ENCODE measurements around the gene EYA2. TPM values are rescaled to one million over a fixed set of nuclear protein-coding genes. Genes with fewer than 3 reads are reported as not detected.

EYA2 gene
- total RNA-seq, 4 donors from 2014 or later, result 9.7 to 22.1 (median 14.3) TPM

GRCh38 chr20:47016068-47016664 lies 121.5 kb downstream of the EYA2 start:
- H3K27me3 ChIP-seq, result no peaks in the 10 kb centered on the region
- H3K4me1 ChIP-seq, result peaks cover 0 to 16% (median 0%) of the 10 kb centered on the region in 3 donors
- peaks cover 0 to 55% (median 0%) of the 10 kb centered on the region in 3 donors for H3K36me3 ChIP-seq
- H3K9me3 ChIP-seq, result no peaks in the 10 kb centered on the region
- intact Hi-C loops (cut with DNase I), result no loop called here
- WGBS, 2 donors, result 84% methylated on average over 8 of the region's 8 CpGs
- TF ChIP-seq POLR2A (IDR thresholded peaks at IDR 0.05), result no peak
- no peak for TF ChIP-seq CTCF (IDR thresholded peaks at IDR 0.05)
- H3K4me3 ChIP-seq, result no peak overlapping the region
- DNase-seq, result no peak
- no peak overlapping the region for H3K27ac ChIP-seq

DNA sequence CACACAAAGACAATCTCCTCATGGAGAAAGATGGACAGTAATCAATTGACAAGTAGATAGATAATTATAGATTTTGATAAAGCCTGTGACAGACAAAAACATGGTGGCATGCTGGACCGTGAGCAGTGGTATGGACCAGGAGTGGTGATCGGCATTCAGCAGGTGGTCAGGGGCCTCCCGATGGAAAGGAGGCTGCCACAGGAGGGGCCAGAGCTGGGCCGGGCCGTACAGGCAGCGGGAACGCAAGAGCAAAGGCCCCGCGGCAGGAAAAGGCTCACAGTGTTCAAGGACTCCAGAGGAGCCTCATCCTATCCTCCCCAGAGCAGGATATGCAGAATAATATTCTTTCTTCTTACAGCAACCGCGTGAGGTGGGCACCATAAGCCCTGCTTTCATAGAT lies 123.7 kb downstream of the EYA2 start:
- Histone ChIP-seq H3K36me3 (peaks cover 0 to 56% (median 0%) of the 10 kb centered on the region in 3 donors), H3K4me3 (no peak overlapping the region), H3K27ac (no peak overlapping the region), H3K4me1 (peaks cover 0 to 9% (median 0%) of the 10 kb centered on the region in 3 donors), H3K27me3 (no peaks in the 10 kb centered on the region), H3K9me3 (no peaks in the 10 kb centered on the region)
- intact Hi-C loops (cut with DNase I), result no loop called here
- TF ChIP-seq CTCF (IDR thresholded peaks at IDR 0.05) (no peak), POLR2A (IDR thresholded peaks at IDR 0.05) (no peak)
- 71 to 79% methylated on average over 9 to 11 of the region's 11 CpGs for WGBS, 2 donors
- DNase-seq, result no peak

- H3K4me1 ChIP-seq, result peaks cover 0 to 12% (median 0%) of the 10 kb centered on the region in 3 donors
- no peak for TF ChIP-seq CTCF (IDR thresholded peaks at IDR 0.05)
- no peak for TF ChIP-seq POLR2A (IDR thresholded peaks at IDR 0.05)
- H3K4me3 ChIP-seq, result no peak overlapping the region
- H3K27ac ChIP-seq, result peak overlapping the region in 3 of 4 donors; percentile 10 to 44 (median 38)
- no peaks in the 10 kb centered on the region for H3K27me3 ChIP-seq
- intact Hi-C loops (cut with DNase I), result no loop called here
- no peak for DNase-seq
- 57 to 59% methylated on average over 7 of the region's 7 CpGs for WGBS, 2 donors
- peaks cover 0 to 56% (median 0%) of the 10 kb centered on the region in 3 donors for H3K36me3 ChIP-seq
- no peaks in the 10 kb centered on the region for H3K9me3 ChIP-seq
Observed at GRCh38 chr20:47019121-47019824, 124.6 kb downstream of the EYA2 start.

DNA sequence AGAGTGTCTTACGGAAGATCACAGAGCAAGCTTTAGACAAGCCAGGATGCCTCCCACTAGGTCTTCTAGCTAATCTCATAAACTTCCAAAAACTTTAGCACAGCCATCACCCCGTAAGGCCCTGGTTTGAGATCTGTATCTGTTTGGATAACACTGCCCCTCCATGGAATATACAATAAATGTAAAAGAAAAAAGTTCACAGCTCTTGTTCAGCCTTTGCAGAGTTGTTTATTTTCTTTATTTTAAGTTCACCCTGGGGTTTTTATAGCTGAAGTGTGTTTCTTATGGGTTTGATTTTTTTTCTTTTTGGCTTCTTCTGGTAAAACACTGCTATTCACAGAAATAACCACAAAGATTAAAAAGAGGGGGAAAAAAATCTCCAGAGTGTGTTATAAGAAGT lies 125.6 kb downstream of the EYA2 start:
- no peak for TF ChIP-seq POLR2A (IDR thresholded peaks at IDR 0.05)
- no peak for TF ChIP-seq CTCF (IDR thresholded peaks at IDR 0.05)
- Histone ChIP-seq H3K9me3 (no peaks in the 10 kb centered on the region), H3K27me3 (no peaks in the 10 kb centered on the region), H3K4me3 (no peak overlapping the region), H3K36me3 (peaks cover 0 to 52% (median 0%) of the 10 kb centered on the region in 3 donors), H3K4me1 (peaks cover 0 to 19% (median 0%) of the 10 kb centered on the region in 3 donors), H3K27ac (no peak overlapping the region)
- DNase-seq, result no peak
- WGBS, 2 donors, result 66 to 79% methylated on average over 2 of the region's 2 CpGs
- intact Hi-C loops (cut with DNase I), result no loop called here

DNA sequence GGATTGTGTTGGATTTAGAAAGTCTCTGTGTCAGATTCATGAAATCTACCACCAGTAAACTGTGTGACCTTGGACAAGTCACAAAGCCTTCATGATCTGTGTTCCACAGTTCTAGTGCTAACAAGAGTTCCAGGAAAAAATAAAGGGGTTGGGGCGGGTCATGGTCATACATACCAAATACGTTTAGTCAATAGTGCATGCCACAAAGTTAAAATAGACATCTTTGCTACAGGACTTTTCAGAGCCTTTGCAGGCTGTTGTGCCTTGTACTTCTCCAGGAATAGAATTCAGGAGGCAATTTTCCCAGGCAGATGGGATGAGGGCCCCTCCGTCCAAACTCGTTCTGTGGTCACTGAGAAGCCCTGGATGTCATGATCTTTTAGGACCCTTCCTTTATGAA lies 127.2 kb downstream of the EYA2 start:
- H3K27me3 ChIP-seq, result no peaks in the 10 kb centered on the region
- no peak overlapping the region for H3K27ac ChIP-seq
- TF ChIP-seq POLR2A (IDR thresholded peaks at IDR 0.05), result no peak
- TF ChIP-seq CTCF (IDR thresholded peaks at IDR 0.05), result no peak
- WGBS, 2 donors, result 79 to 83% methylated on average over 4 of the region's 4 CpGs
- DNase-seq, result no peak
- intact Hi-C loops (cut with DNase I), result no loop called here
- no peaks in the 10 kb centered on the region for H3K9me3 ChIP-seq
- H3K36me3 ChIP-seq, result peaks cover 0 to 36% (median 0%) of the 10 kb centered on the region in 3 donors
- peaks cover 0 to 25% (median 0%) of the 10 kb centered on the region in 3 donors for H3K4me1 ChIP-seq
- H3K4me3 ChIP-seq, result no peak overlapping the region
